Limb (tissue), 2 donors: ENCODE data around the gene DDX54.

Source experiments
- DNase-seq, 2 donors: peaks; one replicate each; pipeline ENCODE4 v3.0.0-alpha.2; 2016; ENCODE audit errors: extremely low spot score in 2 of 2

Gene DDX54

GRCh38 chr12:113185180-113186032, at the start of gene DDX54, which contains the start of gene RITA1:
TSS of gene DDX54 (minus strand) at chr12:113185478. CDS start at chr12:113185451, 27 bp downstream.
TSS of gene RITA1 (plus strand) at chr12:113185721. CDS start at chr12:113186747, 1,026 bp downstream.
- DNase-seq, result peak; percentile 71 to 93

DNA sequence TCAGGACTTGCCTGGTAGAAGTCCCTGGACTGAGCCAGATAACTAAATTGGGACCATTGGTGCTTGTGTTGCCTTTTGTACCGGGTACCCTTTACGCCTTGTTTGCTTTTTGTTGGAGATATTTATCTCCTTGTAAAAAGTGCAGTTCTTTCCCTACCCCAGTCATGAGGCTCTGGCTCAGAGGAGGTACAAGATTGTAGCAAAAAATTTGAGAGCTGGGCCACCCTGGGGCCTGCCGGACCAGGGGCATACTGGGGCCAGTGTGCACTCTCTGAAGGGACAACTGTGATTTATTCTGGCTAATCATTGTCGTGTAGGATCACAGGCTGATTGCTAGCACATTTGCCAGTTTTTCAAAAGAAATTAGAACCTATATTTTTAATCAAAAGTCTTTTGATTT, 49.2 kb upstream of the DDX54 start:
- DNase-seq, result no peak

- no peak for DNase-seq
Observed at GRCh38 chr12:113233967-113234366, 48.7 kb upstream of the DDX54 start.

- peak in 1 of 2 donors; percentile 70 for DNase-seq
Observed at GRCh38 chr12:113232840-113233585, 47.7 kb upstream of the DDX54 start.

DNA sequence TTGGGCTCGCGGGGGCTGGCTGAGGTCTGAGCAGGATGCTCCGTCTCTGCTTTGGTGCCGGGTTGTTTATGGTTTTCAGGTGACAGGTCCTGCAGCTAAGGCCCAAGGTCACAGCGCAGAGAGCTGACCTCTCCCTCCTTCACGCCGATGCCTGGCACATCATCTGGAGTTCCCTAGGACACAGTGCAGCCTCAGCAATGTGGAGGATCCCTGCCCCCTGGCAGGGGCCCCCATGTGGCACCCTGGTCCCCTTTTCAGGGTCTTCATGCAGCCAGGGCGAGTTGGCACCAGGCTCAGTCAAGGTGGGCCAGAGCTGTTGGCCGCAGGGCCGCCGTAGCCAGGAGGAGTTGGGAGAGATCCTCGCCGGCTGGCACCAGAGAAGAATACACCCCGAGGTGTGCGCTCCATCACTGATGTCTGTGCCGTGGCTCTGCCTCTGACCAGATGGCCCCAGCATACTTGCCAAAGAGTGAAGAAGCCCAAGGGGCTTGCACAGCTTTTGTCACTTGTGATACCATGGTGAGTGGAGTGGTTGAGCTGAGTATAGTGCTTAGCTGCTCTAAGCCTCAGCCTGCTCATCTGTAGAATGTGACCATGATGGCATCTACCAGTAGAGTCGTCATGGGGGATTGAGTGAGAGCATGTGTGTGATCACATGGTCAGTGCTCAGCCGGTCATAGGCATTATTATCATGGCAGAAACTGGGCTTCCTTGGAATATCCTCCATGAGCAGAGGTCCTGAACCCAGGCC, 47.0 kb upstream of the DDX54 start:
- DNase-seq, result no peak

GRCh38 chr12:113231235-113232088, 46.2 kb upstream of the DDX54 start:
- no peak for DNase-seq

GRCh38 chr12:113230315-113231234, 45.3 kb upstream of the DDX54 start:
- DNase-seq, result no peak

- DNase-seq, result no peak
Observed at GRCh38 chr12:113228394-113229028, 43.2 kb upstream of the DDX54 start.

DNA sequence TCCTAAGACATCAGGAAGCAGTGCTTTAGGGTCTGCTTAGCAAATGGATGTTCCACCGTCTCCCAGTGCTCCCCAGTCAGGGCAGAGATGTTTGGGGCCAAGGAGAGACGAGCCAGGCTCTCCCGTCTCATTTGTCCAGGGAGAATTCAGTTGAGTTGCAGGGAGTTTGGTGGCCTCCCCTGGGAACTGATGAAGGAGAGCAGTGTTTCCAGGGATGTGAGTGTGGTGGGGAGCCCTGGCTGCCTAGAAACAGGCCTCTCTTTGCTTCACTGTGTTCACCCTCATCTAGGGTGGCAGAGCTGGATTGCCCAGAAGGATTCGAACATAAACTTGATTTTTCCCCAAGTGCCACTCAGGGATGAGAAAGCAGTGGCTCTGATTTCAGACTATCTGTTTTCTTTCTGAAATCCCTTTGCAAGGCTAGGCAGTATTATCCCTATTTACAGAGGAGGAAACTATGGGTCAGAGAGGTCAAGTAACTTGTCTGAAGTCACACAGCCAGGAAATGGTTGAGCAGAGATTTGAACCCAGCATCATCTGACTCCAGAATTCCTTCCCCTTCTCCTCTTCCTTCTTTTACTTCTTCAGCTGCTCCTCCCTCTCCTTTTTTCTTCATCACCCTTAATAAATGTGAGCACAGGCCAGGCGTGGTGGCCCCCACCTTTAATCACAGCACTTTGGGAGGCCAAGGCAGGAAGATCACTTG, 42.6 kb upstream of the DDX54 start:
- DNase-seq, result no peak

- DNase-seq, result no peak
Observed at GRCh38 chr12:113226696-113227568, 41.7 kb upstream of the DDX54 start.

GRCh38 chr12:113224955-113225354, 39.7 kb upstream of the DDX54 start:
- DNase-seq, result no peak

GRCh38 chr12:113222730-113223531, 37.7 kb upstream of the DDX54 start:
- DNase-seq, result peak; percentile 46 to 73

DNA sequence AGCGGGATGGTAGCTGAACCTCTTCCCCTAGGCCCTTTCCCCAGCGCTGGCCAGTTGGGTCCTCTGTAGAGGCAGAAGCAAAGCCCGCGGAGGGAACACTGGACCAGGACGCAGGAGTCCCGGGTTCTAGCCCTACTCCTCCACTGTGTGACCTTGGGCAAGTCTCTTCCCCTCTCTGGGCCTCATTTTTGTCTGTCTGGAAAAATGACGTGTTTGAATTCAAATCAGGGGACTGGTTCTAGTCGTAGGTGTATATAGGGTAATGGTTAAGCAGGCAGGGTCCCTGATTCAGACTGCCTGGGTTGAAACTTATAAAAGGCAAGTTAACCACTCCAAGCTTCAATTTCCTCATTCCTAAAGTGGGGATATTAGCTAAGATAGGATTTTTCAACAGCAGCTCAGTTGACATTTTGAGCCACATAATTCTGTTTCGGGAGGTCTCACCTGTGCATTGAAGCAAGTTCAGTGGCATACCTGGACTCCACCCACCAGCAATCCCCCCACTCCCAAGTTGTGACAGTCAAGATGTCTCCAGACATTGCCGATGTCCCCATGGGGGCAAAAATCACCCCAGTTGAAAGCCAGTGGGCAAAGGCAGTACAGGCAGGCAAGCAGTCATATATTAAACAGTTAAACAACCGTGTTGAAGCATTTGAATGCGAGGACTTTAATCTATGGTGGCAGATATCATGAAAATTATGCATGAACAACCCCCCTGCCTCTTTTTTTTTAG, 36.9 kb upstream of the DDX54 start:
- DNase-seq, result no peak

DNA sequence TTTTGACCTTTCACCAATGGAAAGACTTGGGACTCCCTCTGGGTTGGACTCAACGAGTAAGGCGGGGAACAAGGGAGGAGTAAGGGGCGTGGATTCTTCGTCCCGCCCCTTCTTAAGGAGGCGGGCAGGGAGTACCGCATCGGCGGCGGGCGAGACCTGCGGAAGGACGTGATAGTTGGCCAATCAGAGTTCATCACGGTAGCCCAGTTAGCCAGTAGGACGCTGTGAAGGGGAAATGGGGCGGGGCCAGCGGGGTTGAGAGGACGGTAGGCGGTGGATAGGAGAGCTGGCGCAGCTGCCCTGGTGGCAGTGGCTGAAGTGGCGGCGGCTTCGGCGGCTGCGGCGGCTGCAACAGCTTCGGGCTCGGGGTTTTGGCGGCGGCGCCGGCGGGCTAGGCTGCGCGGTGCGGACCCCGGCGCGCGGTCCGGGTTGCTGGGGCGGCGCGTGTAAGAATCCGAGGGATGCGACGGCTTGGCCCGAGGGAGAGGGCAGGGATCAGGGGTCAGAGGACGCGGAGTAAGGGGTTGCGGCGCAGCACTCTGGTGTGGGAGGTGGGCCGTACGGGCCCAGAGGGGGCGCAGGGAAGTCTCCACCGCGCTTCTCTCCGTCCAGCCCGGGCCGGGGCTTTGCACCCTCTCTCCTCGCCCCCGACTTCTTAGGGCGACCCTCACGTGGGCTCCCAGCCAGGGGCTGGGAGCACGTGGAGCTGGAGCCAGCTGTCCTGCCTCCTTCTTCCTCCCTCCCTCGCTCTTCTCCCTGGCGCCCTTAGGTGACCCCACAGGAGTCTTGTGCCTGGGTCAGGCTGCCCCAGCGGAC, 36.1 kb upstream of the DDX54 start, which contains the start of gene TPCN1:
Gene TPCN1, plus strand, starts transcription at position 284 of the 816 bp plus-strand sequence. CDS start 5,389 bp downstream, outside the sequence.
- peak; percentile 99 to 100 for DNase-seq

- no peak for DNase-seq
Observed at GRCh38 chr12:113220593-113221180, 35.4 kb upstream of the DDX54 start.
